ENCODE data around the gene C1orf122.

C1orf122 gene

DNA sequence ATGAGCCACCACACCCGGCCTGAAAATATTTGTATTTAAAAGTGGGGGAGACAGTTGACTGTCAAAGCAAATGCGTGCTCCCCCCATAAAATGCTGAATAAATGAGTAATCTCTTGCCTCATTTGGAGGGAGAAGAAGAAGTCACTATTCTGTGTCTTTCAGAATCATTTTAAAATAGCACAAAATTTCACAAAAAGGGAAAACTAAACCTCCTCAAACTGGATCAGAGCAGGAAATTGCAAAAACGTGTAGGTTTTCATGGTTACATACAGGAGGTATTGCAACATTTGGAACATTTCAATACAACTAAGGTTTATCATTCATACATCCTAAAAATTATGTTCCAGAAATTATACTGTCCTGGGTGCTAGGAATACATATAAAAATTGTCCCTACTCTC is 38.2 kb downstream of the C1orf122 start:
- no peak for DNase-seq (ENCODE audit: low read depth)

GRCh38 chr1:37846647-37847339 is 39.2 kb downstream of the C1orf122 start:
- no peak for DNase-seq (ENCODE audit: low read depth)

GRCh38 chr1:37849480-37849879 is 41.9 kb downstream of the C1orf122 start:
- DNase-seq (ENCODE audit: low read depth): no peak

DNA sequence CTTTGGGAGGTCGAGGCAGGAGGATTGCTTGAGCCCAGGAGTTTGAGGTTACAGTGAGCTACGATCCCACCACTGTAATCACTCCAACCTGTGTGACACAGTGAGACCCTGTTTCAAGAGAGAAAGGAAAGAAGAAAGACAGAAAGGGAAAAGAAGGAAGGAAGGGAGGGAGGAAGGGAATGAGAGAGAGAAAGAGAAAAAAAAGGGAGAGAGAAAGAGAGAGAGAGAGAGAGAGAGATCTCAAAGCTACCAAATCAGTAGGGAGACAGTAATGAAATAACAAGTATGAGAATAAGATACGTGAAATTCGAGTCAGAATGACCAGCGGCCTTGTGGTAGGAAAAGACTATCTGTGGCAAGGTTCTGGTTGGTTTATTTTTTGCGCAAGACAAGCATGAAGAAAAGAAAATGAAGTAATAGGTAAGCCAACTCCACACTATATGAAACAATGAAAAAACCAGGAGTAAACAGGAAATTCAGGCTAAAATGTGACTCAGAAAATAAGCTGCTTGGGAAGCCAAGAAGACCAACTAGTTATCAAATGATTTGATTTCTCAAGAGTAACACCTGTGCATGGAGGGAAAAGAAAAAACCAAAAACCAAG is 42.9 kb downstream of the C1orf122 start:
- DNase-seq (ENCODE audit: low read depth): no peak

GRCh38 chr1:37851262-37851661 is 43.7 kb downstream of the C1orf122 start:
- no peak for DNase-seq (ENCODE audit: low read depth)

DNA sequence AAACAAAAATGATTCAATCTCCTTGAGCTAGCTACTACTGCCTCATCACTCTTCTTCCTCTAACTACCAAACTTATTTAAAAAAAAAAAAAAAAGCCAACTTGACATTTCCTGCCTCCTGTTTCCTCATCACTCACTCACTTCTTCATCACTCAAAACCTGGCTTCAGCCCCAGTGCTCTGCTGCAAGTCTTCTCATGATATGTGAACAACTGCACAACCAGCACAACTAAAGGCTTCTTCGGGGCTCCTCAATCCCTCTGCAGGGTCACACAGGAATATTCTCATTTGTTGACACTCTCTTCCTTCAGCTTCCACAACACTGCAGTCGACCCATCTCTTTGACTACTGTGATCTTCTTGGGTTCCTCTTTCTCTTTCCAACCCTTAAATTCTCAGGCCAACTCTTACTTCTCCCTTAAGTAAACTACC is 44.2 kb downstream of the C1orf122 start:
- DNase-seq (ENCODE audit: low read depth): no peak

GRCh38 chr1:37853157-37853556 is 45.6 kb downstream of the C1orf122 start:
- DNase-seq (ENCODE audit: low read depth): no peak

GRCh38 chr1:37854406-37854805 is 46.8 kb downstream of the C1orf122 start:
- no peak for DNase-seq (ENCODE audit: low read depth)
